GM19043 (cell line): Measurements from ENCODE around the gene RXRA.

Source experiments
- ATAC-seq: cut with Tn5 transposase; IDR thresholded peaks from one replicate; pipeline ENCODE4 v1.9.1; 2021; ENCODE audit warnings: low read depth; ENCODE audit not compliant: unreplicated experiment

Gene RXRA

DNA sequence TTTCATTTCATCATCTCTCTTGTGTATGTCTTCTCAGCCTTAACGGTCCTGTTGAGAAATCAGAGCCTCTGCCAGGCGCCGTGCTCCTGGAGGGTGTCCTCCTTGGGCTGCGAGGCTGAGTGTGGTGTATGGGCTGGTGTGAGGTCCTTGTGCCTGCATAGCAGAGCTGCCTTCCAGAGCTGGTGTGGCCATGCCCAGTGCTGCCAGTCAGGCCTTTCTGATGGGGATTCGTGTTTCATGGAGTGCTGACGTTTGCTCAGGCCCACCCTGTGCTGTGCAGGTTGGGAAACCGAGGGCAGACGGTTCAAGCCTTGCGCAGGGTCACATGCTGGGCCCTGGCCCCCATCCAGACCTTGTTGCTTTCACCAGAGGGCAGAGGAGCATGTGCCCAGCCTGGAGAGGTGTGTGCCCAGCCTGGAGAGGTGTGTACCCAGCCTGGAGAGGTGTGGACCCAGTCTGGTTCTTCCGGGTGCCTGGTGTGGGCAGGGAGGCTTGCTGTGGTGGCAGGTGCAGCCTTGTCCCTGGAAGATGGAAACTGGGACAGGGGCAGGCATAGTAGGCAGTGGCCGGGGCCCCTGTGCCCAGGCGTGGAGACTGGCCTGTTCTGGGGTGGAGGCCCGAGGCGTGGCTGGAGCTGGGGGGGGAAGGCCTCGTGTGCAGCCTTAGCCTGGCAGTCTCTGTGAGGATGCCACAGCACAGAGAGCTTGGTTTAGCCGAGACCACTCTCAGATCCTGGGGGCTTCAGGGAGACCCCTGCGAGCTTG lies 84.0 kb downstream of the RXRA start:
- ATAC-seq, result no peak

DNA sequence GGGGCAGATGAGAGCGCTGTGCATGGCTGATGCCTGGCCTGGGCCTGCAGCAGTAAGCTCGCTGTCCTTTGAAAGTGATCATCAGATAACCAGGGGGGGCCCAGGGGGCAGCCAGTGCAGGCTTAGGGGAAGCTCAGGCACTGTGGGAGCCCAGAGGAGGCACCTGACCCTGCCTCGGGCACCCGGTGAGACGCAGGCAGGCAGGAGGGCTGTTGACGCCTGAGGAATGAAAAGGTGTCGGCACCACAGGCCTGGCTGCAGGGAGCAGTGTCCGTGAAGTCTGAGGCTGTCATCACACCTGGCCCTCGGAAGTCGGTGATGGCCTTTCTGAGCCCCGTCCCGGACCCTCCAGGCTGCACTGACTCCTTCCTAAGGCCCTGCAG lies 84.6 kb downstream of the RXRA start:
- ATAC-seq, result no peak

DNA sequence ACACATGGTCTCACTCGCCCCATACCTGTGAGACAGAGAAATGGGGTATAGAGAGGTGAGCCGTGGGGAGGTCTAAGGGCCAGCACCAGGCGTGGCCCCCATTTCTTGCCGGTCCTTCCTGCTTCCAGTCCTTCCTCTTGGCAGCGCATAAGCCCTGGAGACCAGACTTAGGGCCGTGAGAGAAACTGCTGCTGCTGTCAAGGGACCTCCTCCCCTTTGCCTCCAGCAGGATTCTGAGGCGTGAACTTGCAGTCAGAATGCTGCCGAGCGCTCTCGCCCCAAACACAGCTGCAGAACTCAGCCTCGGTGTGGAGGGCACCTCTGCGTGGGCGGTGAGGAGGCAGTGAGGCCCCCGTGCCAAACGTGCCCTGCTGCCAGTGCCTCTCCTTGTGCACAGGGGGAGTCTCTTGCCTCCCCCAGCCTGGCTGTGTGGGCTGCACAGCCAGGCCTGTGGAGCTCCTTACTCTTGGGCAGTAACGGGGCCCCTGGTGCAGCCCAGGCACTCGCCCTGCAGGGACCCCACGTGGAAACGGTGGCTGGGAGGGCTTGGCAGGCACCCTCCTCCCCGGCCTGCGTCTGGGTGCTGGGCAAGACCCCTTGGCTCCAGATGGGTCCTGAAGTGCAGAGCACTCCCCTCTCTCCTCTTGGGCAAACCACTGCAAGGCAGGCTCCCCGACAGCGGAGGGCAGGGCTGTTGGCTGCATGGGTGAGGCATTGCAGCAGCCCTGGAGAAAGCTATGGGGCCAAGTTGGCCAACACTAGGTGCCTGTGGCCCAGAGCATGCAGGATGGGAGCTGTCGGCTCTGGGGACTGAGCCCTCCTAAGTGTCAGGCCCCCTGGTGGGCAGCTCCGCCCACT lies 85.4 kb downstream of the RXRA start:
- ATAC-seq, result no peak

DNA sequence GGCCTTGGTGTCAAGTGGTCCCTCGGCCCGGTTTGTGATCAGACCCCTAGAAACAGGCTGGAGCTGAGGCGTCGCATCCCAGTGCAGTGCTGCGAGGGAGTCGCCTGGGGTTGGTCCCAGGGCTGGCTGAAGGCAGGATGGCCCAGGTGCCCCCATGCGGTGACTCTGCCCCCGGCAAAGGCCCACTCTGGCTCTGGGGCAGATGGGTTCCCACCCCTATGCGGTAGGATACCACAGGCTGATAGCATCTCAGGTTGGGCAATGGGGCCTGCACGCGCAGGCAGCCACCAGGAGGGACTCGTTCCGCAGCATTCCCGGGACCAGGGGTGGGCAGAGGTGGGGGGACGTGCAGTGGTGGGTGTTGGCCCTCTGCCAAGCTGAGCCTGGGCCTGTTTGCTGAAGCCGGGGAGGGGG lies 86.0 kb downstream of the RXRA start:
- no peak for ATAC-seq

DNA sequence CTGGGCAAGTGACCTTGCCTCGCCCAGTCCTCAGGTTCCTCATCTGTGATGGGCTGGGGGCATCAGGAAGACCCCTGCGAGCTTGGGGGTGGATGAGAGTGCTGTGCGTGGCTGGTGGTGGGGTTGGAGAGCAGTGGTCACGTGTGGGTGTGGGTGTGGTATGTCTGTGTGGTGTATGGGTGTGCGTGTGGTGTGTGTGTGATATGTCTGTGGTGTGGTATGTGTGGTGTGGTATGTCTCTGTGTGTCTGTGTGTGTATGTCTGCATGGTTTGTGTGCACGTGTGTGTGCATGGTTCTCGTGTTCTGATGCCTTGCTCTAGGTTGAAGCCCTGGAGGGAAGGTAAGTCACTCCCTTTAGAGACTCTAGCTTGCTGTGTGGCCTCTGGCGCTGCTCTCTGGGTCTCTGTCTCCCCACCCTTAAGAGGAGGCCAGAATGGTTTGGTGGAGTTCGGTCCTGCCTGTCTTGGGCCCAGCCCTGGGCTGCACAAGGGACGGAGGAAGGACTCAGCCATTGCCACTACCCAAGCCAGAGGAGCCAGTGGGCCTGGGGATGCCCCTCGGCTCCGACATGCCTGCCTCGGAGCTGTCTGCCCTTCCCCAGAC lies 87.0 kb downstream of the RXRA start:
- ATAC-seq, result no peak

DNA sequence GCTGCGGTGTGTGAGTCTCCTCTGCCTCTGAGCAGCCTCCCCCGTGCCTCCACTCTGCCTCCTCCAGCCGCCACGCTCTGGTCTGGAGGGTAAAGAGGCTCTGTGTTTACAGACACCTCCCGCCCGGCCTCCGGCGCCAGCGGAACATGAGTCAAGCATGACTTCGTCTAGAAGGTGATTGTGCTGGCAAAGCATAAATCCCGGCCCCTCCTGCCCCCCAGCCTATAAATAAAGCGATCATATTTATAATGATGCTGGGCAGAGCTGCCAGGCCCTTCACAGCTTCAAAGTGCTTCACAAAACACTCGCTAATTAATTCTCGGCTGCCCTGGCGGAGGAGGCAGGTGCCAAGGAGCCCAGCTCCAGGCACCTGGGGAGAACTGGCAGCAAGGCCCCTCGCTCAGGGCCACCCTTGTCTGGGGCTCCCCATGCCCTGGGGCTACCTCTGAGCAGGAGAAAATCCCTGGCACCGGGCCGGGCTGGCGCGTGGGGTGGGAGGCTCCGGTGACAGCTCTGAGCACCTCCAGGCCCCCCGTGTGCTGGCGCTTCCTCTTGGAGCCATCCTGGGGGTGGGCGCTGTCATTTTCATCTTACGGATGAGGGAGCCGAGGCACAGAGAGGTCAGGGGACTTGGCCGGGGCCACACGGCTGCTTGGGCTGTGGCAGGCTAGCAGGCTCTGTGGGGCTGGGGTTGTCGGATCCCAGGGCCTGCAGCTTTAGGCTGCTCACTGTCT lies 87.8 kb downstream of the RXRA start:
- no peak for ATAC-seq

DNA sequence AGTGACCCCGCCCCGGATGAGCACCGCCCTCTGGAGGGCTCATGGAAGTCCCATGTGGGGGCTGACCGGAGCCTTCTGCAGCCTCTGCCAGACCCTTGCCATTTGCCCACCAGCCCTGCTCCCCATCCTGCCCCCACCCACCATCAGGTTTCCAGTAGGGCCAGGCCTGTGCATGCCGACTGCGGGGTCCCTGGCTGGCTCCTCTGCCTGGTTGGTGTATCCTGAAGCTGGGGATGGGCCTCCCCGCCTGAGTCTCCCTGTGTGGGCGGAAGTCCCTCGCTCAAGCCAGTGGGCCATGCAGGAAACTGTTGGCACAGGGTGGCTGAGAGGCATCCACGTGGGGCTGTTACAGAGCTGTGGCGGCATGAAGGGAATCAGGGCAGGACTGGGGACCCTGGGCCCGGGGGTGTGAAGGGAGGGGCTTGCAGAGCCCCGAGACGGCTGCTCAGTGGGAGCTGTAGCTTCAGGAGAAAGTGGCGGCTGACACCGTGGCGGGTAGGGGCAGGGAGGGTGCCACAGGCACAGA lies 88.7 kb downstream of the RXRA start:
- ATAC-seq, result no peak

DNA sequence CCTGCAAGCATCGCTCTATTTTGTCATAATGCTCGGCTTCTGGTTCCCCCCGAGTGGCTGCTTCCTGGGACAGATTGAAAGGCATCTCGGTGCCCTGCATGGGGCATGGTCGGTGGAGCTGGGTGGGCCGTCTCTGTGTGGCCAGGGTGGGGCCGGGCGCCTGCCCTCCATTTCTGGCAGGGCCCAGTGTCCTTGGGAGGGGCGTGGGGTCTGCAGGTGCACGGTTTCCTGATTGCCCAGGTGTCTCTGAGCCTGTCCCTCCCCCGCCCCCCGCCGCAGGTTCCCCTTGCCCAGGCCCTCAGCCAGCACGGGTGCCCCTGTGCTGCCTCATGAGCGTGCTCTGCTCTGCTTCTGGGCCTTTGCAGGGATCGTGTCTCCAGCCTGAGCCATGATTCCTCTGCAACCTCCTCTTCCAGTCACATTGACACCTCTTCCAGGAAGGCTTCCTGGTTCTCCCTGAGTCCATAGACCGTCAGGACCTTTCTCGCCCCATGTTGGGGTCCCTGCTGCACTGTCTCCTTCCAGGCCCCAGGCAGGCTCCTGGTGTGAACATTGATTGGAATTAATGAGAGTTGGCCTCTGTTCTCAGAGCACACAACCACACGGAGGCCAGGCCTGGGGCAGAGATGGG lies 90.2 kb downstream of the RXRA start:
- no peak for ATAC-seq

DNA sequence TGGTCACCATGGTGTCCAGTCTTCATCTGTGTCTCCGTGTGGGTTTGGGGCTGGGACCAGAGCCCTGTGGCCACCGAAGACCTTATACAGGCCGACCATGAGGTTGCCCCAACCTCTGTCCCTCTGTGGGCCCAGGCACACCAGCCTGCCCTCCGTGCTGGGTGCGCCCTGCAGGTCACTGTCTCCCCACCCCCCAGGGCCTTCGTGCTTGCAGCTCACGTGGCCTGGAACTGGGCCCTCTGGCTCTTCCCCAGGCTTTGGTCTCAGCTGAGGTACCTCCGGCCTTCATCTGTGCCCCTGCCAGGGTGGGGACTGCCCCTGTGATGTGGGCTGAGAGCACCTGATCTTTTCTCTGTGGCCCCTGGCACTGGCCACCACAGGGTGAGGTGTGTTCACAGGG lies 92.1 kb downstream of the RXRA start:
- no peak for ATAC-seq

DNA sequence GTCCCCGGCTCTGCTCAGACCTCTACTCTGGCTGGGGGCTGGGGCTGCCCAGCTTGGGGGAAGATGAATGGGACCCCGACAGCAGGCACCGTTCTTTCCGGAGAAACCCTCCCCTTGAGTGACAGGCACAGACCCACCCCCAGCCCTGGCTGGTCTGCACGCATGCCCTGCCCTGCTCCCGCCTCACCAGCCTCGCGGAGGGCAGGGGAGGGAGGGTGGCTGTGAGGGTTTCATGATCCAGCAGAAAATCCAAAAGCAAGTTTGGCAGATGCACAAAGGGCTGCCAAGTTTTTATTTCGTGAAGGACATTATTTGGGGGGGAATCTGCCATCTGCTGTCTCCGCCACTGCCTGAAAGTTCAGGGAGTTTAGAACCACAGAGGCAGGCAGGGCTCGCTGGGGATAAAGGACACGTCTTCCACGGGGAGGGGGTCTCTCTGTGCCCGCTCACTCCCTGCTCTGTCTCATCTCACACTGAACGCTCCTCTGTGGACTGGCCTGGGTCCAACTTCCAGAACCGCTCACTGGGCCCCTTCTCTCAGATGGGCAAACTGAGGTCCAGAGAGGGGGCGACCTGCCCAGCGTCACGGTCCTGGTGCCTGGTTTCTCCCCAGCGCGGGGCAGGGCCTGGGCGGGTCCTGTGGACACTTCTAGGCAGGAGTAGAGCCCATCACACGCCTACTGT lies 92.9 kb downstream of the RXRA start:
- ATAC-seq, result no peak

DNA sequence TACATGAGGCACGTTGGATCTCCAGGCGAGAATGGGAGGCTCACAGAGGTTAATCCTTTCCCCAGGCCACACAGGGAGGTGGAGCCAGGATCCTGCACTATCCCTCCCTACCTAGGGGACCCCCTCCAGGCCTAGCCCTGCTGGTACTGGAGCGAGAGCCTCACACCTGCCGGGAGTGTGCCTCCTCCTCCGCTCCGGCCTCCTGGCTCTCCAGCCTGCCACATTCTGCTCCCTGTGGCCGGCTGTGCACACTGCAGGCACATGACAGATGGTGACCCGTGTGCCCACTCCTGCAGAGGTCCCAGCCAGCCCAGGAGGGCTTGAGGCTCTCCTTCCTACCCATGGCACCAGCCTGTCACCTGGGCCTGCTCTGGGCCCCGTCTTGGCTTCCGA lies 93.4 kb downstream of the RXRA start:
- no peak for ATAC-seq

DNA sequence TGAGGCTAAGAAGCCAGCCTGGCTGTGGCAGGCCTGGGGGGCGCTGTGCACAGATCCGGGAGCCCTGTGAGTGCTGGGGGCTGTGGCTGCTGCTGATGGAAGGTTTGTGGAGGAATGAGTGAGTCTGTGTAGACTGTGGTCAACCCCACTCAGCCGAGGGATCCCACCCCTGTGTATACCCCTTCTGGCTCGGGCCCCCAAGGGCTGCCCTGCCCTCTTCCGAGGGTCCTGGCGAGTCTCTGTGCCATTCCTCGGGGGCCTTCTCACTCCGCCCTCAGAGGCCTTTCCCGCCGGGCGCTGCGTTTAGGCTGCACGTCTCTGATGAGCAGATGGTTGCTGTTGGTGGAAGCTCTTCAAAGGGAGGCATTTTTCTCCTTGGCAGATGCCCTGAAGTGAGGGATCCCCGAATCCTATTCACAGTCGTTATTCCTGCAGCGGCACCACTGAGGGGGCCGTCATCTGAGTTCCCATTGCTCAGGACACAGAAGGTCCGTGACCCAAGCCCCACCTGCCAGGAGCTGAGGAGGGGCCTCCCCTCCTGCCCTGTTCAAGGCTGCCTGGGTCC lies 94.1 kb downstream of the RXRA start:
- ATAC-seq, result no peak

DNA sequence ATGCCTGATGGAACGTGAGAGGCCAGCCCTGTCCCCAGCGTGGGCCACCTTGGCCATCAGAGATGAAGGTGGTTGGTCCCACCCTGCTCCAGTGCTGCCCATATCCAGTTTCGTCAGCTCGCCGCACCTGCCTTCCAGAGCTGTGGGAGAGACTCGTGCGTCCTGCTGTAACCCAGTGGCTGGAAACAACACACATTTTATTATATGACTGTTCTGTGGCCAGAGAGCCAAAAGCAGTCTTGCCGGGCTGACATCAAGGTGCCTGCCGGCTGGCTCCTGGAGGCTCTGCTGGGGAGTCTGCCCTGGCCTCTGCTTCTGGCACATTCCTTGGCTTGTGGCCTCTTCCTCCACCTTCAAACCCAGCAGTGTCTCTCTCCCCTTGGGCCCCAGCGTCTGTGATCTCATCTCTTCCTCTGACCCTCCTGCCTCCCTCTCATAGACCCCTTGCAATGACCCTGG lies 94.7 kb downstream of the RXRA start:
- ATAC-seq, result no peak

DNA sequence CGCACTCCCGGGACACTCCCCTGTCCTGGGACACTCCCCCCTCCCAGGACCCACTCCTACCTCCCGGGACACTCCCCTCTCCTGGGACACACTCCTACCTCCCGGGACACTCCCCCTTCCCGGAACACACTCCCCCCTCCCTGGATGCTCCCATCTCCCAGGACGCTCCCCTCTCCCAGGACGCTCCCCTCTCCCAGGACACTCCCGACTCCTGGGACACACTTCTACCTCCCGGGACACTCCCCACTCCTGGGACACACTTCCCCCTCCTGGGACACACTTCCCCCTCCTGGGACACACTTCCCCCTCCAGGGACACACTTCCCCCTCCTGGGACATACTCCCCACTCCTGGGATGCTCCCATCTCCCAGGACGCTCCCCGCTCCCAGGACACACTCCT lies 95.6 kb downstream of the RXRA start:
- no peak for ATAC-seq

DNA sequence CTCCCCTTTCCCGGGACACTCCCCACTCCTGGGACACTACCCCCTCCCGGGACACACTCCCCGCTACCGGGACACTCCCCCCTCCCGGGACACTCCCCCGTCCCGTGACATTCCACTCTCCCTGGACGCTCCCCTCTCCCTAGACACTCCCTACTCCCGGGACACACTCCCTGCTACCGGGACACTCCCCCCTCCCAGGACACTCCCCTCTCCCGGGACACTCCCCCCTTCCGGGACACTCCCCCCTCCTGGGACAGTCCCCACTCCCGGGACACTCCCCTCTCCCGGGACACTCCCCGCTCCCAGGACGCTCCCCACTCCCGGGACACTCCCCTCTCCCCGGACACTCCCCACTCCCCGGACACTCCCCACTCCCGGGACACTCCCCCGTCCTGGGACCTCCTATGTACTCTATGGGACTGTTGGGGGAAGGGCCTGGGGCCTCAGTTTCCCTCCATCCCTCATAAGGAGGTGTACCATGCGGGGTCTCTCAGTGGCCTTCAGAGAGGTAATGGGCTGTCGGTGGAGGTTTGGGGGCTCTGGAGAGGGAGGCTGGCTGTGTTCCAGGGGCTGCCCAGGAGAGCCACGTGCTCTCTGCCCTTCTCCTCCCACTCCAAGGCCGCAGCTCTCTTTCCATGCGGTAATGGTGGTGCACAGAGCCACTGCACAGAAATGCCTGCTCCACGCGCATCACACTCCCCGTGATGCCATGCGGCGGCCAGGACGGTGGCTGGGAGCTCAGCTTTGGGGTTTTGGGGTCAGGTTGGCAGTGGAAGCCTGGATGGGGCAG lies 96.2 kb downstream of the RXRA start:
- ATAC-seq, result no peak

DNA sequence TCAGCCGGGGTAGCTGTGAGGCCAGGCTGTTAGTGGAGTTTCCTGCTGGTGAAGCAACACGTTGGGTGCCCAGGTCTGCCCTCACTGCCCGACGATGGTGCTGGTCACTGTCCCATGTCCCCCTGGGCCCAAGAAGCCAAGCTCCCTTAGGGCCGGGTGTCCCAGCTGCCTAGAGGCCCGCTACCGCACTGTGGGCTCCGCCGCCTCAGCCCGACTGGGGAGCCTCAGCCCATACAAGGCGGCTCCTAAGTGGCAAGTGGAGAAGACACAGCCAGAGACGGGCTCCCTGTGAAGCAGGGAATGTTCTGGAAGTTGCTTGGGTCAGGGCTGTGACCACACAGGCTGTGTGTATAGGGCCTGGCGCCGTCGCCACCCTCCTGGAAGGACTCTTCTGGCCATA lies 96.9 kb downstream of the RXRA start:
- no peak for ATAC-seq

DNA sequence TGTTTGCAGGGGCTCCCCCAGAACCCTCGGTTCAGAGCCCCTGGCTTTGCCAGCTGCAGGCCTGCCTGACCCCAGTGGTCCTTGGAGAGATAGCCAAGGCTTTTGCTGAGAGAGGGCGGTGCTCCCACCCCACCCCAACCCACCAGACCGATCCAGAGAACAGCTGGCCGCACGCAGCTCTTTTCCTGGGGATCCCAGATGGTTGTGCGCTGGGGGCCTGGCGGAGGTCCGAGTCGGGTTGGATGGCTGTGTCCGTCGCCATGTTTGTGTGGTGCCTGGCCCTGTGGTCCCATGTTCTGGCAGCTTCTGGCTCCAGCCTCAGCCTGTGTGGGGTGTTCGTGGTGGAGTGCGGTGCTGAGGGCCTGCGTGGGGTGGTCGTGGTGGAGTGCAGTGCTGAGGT lies 97.5 kb downstream of the RXRA start:
- ATAC-seq, result no peak

DNA sequence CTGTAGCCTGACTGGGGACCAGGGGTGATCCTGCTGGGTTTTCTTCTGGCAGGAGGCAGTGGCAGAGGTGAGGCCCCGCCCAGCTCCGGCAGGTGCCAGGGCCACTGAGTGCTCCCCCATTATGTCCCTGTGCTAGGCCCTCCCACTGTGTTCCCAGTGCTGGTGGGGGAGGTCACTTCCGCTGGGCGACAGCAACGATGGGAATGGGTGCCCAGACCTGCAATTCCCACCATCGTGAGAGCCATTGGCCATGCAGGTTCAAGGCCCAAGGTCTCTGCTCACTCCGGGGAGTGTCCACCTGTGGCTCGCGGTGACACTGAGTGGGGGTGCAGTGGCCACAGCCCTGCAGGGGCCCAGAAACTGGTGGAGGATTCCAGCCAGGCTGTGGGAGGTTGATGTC lies 98.6 kb downstream of the RXRA start:
- no peak for ATAC-seq

DNA sequence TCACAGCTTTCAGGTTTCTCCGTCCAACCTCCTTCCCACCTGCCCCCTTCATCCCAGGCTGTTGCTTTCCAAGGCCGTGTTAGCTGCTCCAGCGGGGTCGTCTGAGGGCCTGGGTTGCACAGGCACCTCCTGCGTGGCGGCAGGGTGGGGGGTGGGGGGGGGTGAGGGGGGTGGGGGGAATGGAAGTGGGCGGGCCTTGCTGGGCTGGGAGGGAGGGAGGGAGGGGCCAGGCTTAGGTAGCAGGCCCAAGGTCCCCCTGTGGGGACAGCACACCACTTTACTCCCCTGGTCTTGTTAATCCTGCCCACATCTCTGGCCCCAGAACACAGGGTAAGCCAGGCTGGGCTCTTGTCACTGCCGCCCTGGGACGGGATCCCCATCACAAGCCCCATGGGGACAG lies 99.1 kb downstream of the RXRA start:
- ATAC-seq, result no peak
